Endothelial cell of umbilical vein (primary cell): Measurements from ENCODE around the gene OLFML2B. TPM values are rescaled to one million over a fixed set of nuclear protein-coding genes. Genes with fewer than 3 reads are reported as not detected.

Source experiments
- BruUV-seq: library from RNA; stranded (reverse); fragments of 400-500 nt; replicated peaks from 2 replicates; lab custom pipeline; 2021; lab: Mats Ljungman, UMichigan
- CTCF ChIA-PET: fragments of 300-600, 350-600 bp; sonication (Branson Sonifier 250); formaldehyde crosslinking; loops from one replicate; lab custom pipeline; 2021; ENCODE audit warnings: antibody characterized with exemption, inconsistent platforms; lab: Charles Lee
- POLR2A ChIA-PET: fragments of 300-600, 350-600 bp; sonication (Branson Sonifier 250); formaldehyde crosslinking; loops from one replicate; lab custom pipeline; 2021; ENCODE audit warnings: antibody characterized with exemption, inconsistent platforms; lab: Charles Lee
- DNase-seq: peaks from one replicate; pipeline ENCODE4 v3.0.0-alpha.2; 2011; ENCODE audit warnings: low read depth, low spot score
- FAIRE-seq: peaks from 2 replicates; lab custom pipeline; 2011; peaks lifted over from hg19 to GRCh38; lab: Jason Lieb, UNC
- H2AFZ ChIP-seq: 2 replicates; pipeline ENCODE4 v1.6.0; 2012; ENCODE audit warnings: low read depth, low read length, control low read depth, inconsistent platforms
- H3K27ac ChIP-seq: 2 replicates; pipeline ENCODE4 v1.5.1; 2011; ENCODE audit warnings: low read depth, mild to moderate bottlenecking, control low read depth, low read length, moderate library complexity; ENCODE audit not compliant: insufficient read depth
- H3K27me3 ChIP-seq, 2 experiments: 2 replicates each; pipeline versions ENCODE4 v1.6.0 to v1.6.1; 2011; ENCODE audit warnings: low read length in 2 of 2, mixed read lengths in 1 of 2; ENCODE audit not compliant: control insufficient read depth in 2 of 2, insufficient read depth in 2 of 2
- H3K36me3 ChIP-seq, 2 experiments: 2 replicates in 1 of 2; 3 replicates in 1 of 2; pipeline ENCODE4 v1.5.1; 2011; ENCODE audit warnings: low read length in 2 of 2, mild to moderate bottlenecking in 1 of 2, moderate library complexity in 1 of 2; ENCODE audit not compliant: control insufficient read depth in 2 of 2, insufficient read depth in 2 of 2; ENCODE audit errors: extremely low read depth in 1 of 2
- H3K4me1 ChIP-seq: 3 replicates; pipeline ENCODE4 v1.5.1; 2011; ENCODE audit warnings: mild to moderate bottlenecking, low read length; ENCODE audit not compliant: control insufficient read depth, insufficient read depth; ENCODE audit errors: extremely low read depth
- H3K4me2 ChIP-seq: 2 replicates; pipeline ENCODE4 v1.6.1; 2011; ENCODE audit warnings: low read length, control low read depth, mixed read lengths; ENCODE audit not compliant: insufficient read depth
- H3K4me3 ChIP-seq, 3 experiments: fragments of 200-600 bp in 1 of 3; sonication (generic), shearing (Covaris generic) in 1 of 3; replicated peaks in 1 of 3; 2 replicates each; pipeline ENCODE4 v1.5.1; 2011 to 2016; ENCODE audit warnings: control low read depth in 3 of 3, low read length in 3 of 3, mild to moderate bottlenecking in 2 of 3, inconsistent platforms in 1 of 3, low read depth in 1 of 3, moderate library complexity in 1 of 3; ENCODE audit not compliant: insufficient read depth in 1 of 3
- H3K79me2 ChIP-seq: 2 replicates; pipeline ENCODE4 v1.6.0; 2012; ENCODE audit warnings: low read length, inconsistent platforms; ENCODE audit not compliant: control insufficient read depth, insufficient read depth
- H3K9ac ChIP-seq: replicated peaks from 2 replicates; pipeline ENCODE3; 2011; ENCODE audit warnings: low read length, control low read depth; ENCODE audit not compliant: insufficient read depth; ENCODE audit errors: extremely low read depth
- H3K9me1 ChIP-seq: replicated peaks from 3 replicates; pipeline ENCODE4 v1.6.0; 2011; ENCODE audit warnings: mild to moderate bottlenecking, low read length; ENCODE audit not compliant: control insufficient read depth, insufficient read depth; ENCODE audit errors: extremely low read depth
- H3K9me3 ChIP-seq: replicated peaks from 2 replicates; pipeline ENCODE4 v1.5.1; 2012; ENCODE audit warnings: low read length, inconsistent platforms; ENCODE audit not compliant: control insufficient read depth, insufficient read depth
- H4K20me1 ChIP-seq: replicated peaks from 2 replicates; pipeline ENCODE3; 2011; ENCODE audit warnings: mild to moderate bottlenecking, low read length; ENCODE audit not compliant: control insufficient read depth, insufficient read depth; ENCODE audit errors: extremely low read depth
- CTCF ChIP-seq, 2 donors: IDR thresholded peaks; 1 replicate in 1 of 2; 2 replicates in 1 of 2; pipeline ENCODE4 v1.5.1; 2011; ENCODE audit warnings: low read length in 2 of 2, mild to moderate bottlenecking in 2 of 2, moderate library complexity in 2 of 2, control low read depth in 1 of 2, inconsistent platforms in 1 of 2, low read depth in 1 of 2; ENCODE audit not compliant: insufficient read depth in 1 of 2; ENCODE audit errors: extremely low read depth in 1 of 2
- EZH2 ChIP-seq: IDR thresholded peaks from 2 replicates; pipeline ENCODE4 v1.6.1; 2012; ENCODE audit warnings: borderline replicate concordance, low read depth, mild to moderate bottlenecking, moderate library complexity, low read length, inconsistent platforms; ENCODE audit not compliant: severe bottlenecking
- FOS ChIP-seq: IDR thresholded peaks from 2 replicates; pipeline ENCODE4 v1.6.1; 2011; ENCODE audit warnings: mild to moderate bottlenecking, low read length, moderate library complexity, borderline replicate concordance; ENCODE audit not compliant: insufficient read depth
- GATA2 ChIP-seq: IDR thresholded peaks from 2 replicates; pipeline ENCODE4 v1.7.0; 2011; ENCODE audit warnings: low read depth, mild to moderate bottlenecking, moderate library complexity, mixed read lengths, low read length; ENCODE audit not compliant: insufficient read length, insufficient read depth
- JUN ChIP-seq: IDR thresholded peaks from 2 replicates; pipeline ENCODE4 v1.6.1; 2011; ENCODE audit warnings: borderline replicate concordance, low read depth; ENCODE audit not compliant: insufficient read length, insufficient read depth
- MYC ChIP-seq: IDR thresholded peaks from one replicate; pipeline ENCODE4 v1.6.1; 2011; ENCODE audit warnings: mild to moderate bottlenecking, low read depth, low read length
- POLR2A ChIP-seq: IDR thresholded peaks from 2 replicates; pipeline ENCODE4 v1.6.1; 2012; ENCODE audit warnings: low read depth, mild to moderate bottlenecking, control low read depth, low read length
- POLR2AphosphoS5 ChIP-seq: IDR thresholded peaks from 2 replicates; pipeline ENCODE4 v1.6.1; 2012; ENCODE audit warnings: low read depth, mild to moderate bottlenecking, control low read depth, low read length, moderate library complexity; ENCODE audit not compliant: insufficient read depth
- dilution Hi-C: fragments of 300-500 bp; cut with MboI; formaldehyde crosslinking; loops from one replicate; pipeline ENCODE4 v1.15.0; 2019; ENCODE audit warnings: low sequenced_read_pairs; ENCODE audit not compliant: extremely low pct_ligation_motif_present
- intact Hi-C: fragments of 100-400 bp; cut with micrococcal nuclease; formaldehyde crosslinking; loops from one replicate; pipeline ENCODE4 v1.10.0; 2022
- polyA plus RNA-seq, 4 experiments: library from polyadenylated mRNA; depleted of rRNA in 3 of 4; stranded (reverse) in 3 of 4; unstranded in 1 of 4; fragments of >200 nt; gene quantifications; 2 replicates each; pipeline versions ENCODE4 v1.2.1 to v1.2.3, GENCODE V29; 2011 to 2012; ENCODE audit warnings: missing spikeins in 1 of 4
- total RNA-seq: library from RNA; stranded (reverse); gene quantifications from 2 replicates; pipeline ENCODE4 v1.2.3, GENCODE V29; 2021
- TF ChIP-seq, protein P1 (sequence below): IDR thresholded peaks from 2 replicates; pipeline ENCODE4 v1.6.1; 2011; ENCODE audit not compliant: insufficient read depth, insufficient read length

The OLFML2B gene
- total and polyA plus RNA-seq, 2 donors (not counting 3 experiments of a cell fraction or from before 2014, with no cell fraction given) = 0.58 to 0.62 TPM

DNA sequence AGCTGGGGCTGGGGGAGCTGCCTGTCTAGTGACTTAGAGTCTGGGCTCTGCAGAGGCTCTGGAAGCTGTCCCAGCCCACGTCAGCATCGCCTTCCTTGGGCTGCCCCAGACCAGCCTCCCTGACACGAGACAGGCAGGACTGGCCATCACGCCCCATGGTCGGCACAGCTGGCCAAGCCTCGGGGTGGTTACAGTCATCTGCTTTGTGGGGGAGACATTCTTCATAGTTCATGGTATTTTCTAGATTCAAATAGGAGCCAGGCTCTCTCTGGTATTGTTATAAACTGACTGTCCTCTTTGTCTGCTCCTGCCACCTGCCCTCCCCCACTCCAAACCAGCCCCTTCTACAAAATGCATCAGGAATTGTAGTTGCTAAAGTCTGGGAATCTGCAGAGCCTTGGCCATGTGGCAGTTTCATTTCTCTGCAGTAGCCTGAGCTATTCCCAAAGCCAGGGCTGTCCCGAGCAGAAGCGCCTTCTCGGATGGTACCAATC is 29.4 kb downstream of the OLFML2B start:
- DNase-seq = no peak
- H3K27ac ChIP-seq = no peak overlapping the region

More for the DNA sequence above, 29.4 kb downstream of the OLFML2B start:
- ChIA-PET CTCF (interaction anchor here (0.8 to 1.4 kb wide), 4 partner anchors 10 to 109 kb away, joined by 3 to 4 read pairs (median 3); no protein-coding TSS in a partner anchor), POLR2A (no interaction called here)
- no peaks in the 10 kb centered on the region for H3K36me3 ChIP-seq
- no peak overlapping the region for H2AFZ ChIP-seq
- no peaks in the 10 kb centered on the region for H3K4me1 ChIP-seq
- H3K79me2 ChIP-seq = no peaks in the 10 kb centered on the region
- H4K20me1 ChIP-seq = no peaks in the 10 kb centered on the region
- intact Hi-C loops (no loop called here), dilution Hi-C loops (no loop called here)
- no peak overlapping the region for H3K4me3 ChIP-seq
- H3K9ac ChIP-seq = no peak overlapping the region
- FAIRE-seq = no peak
- no peak overlapping the region for H3K4me2 ChIP-seq
- BruUV-seq = no TSS peak
- H3K27me3 ChIP-seq = peaks cover 13 to 19% of the 10 kb centered on the region in 2 experiments
- TF ChIP-seq JUN (no peak), FOS (no peak), POLR2A (no peak), POLR2AphosphoS5 (no peak), MYC (no peak), EZH2 (no peak), GATA2 (no peak), CTCF (IDR thresholded peaks at IDR 0.05; ENCODE audit: extremely low read depth in 1 of 2, insufficient read depth in 1 of 2, low read depth in 1 of 2, low read length in 2 of 2) (no peak)
- TF ChIP-seq, protein P1, sequence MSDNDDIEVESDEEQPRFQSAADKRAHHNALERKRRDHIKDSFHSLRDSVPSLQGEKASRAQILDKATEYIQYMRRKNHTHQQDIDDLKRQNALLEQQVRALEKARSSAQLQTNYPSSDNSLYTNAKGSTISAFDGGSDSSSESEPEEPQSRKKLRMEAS = no peak
- H3K9me3 ChIP-seq = no peaks in the 10 kb centered on the region
- no peaks in the 10 kb centered on the region for H3K9me1 ChIP-seq
